Activated CD4-positive, alpha-beta memory T cell treated with anti-CD3 and anti-CD28 coated beads for 36 hours (primary cell): Measurements from ENCODE around the gene SPAG16. TPM values are rescaled to one million over a fixed set of nuclear protein-coding genes. Genes with fewer than 3 reads are reported as not detected.
A peak's percentile ranks its signal among the peaks of the same experiment; 100 is the strongest.

ENCODE experiments used
- CTCF ChIA-PET: fragments of 350-600 bp; sonication (Branson Sonifier 250); formaldehyde crosslinking; loops from one replicate; lab custom pipeline; 2021; ENCODE audit warnings: antibody characterized with exemption, inconsistent platforms; lab: Charles Lee
- POLR2A ChIA-PET: fragments of 350-600 bp; sonication (Branson Sonifier 250); formaldehyde crosslinking; loops from one replicate; lab custom pipeline; 2021; ENCODE audit warnings: antibody characterized with exemption; lab: Charles Lee
- DNase-seq: peaks from one replicate; pipeline ENCODE4 v3.0.0-alpha.2; 2020
- H3K27ac Mint-ChIP-seq: one replicate; pipeline ENCODE4 v1.8.0; 2021; ENCODE audit warnings: mixed read lengths
- H3K27me3 Mint-ChIP-seq: one replicate; pipeline ENCODE4 v1.8.0; 2021; ENCODE audit warnings: mixed read lengths
- H3K36me3 Mint-ChIP-seq: one replicate; pipeline ENCODE4 v1.8.0; 2021; ENCODE audit warnings: mixed read lengths
- H3K4me1 Mint-ChIP-seq: one replicate; pipeline ENCODE4 v1.8.0; 2021; ENCODE audit warnings: low read depth, mixed read lengths
- H3K4me3 Mint-ChIP-seq: one replicate; pipeline ENCODE4 v1.8.0; 2021; ENCODE audit warnings: mild to moderate bottlenecking, mixed read lengths
- H3K9me3 Mint-ChIP-seq: one replicate; pipeline ENCODE4 v1.8.0; 2021; ENCODE audit warnings: mixed read lengths
- intact Hi-C: fragments of 100-400 bp; cut with micrococcal nuclease; formaldehyde crosslinking; loops from one replicate; pipeline ENCODE4 v1.15.1; 2023
- total RNA-seq, 2 experiments: library from RNA; stranded (reverse); gene quantifications; one replicate each; pipeline ENCODE4 v1.2.3, GENCODE V29; 2021

SPAG16 gene
- total RNA-seq, 2 experiments from 2014 or later: 9.1 to 10.4 TPM

- POLR2A ChIA-PET: no interaction called here
Measured at GRCh38 chr2:214379227-214379626, 1095.0 kb downstream of the SPAG16 start.

GRCh38 chr2:214380681-214381080, 1096.4 kb downstream of the SPAG16 start:
- CTCF ChIA-PET: no interaction called here
- Mint-ChIP-seq H3K27me3 (no peaks in the 10 kb centered on the region), H3K36me3 (no peaks in the 10 kb centered on the region), H3K4me1 (no peaks in the 10 kb centered on the region), H3K27ac (no peak overlapping the region), H3K9me3 (no peaks in the 10 kb centered on the region), H3K4me3 (no peak overlapping the region)
- POLR2A ChIA-PET: no interaction called here
- no peak for DNase-seq
- intact Hi-C loops: no loop called here

More at GRCh38 chr2:214379227-214379626, 1095.0 kb downstream of the SPAG16 start:
- H3K4me3 Mint-ChIP-seq: no peak overlapping the region
- H3K9me3 Mint-ChIP-seq: no peaks in the 10 kb centered on the region
- no peaks in the 10 kb centered on the region for H3K36me3 Mint-ChIP-seq
- H3K4me1 Mint-ChIP-seq: no peaks in the 10 kb centered on the region
- no peaks in the 10 kb centered on the region for H3K27me3 Mint-ChIP-seq
- intact Hi-C loops: no loop called here
- no peak for DNase-seq
- H3K27ac Mint-ChIP-seq: no peak overlapping the region
- CTCF ChIA-PET: no interaction called here

- H3K36me3 Mint-ChIP-seq: no peaks in the 10 kb centered on the region
- no peaks in the 10 kb centered on the region for H3K9me3 Mint-ChIP-seq
- ChIA-PET CTCF (no interaction called here), POLR2A (no interaction called here)
- no peaks in the 10 kb centered on the region for H3K27me3 Mint-ChIP-seq
- DNase-seq: no peak
- no peak overlapping the region for H3K4me3 Mint-ChIP-seq
- no peaks in the 10 kb centered on the region for H3K4me1 Mint-ChIP-seq
- intact Hi-C loops: no loop called here
- H3K27ac Mint-ChIP-seq: no peak overlapping the region
Measured at GRCh38 chr2:214382229-214382628, 1098.0 kb downstream of the SPAG16 start.

- no peaks in the 10 kb centered on the region for H3K36me3 Mint-ChIP-seq
Measured at GRCh38 chr2:214386720-214387119, 1102.5 kb downstream of the SPAG16 start.

GRCh38 chr2:214389334-214389733, 1105.1 kb downstream of the SPAG16 start:
- Mint-ChIP-seq H3K27ac (no peak overlapping the region), H3K4me3 (no peak overlapping the region), H3K36me3 (no peaks in the 10 kb centered on the region), H3K27me3 (no peaks in the 10 kb centered on the region), H3K9me3 (no peaks in the 10 kb centered on the region), H3K4me1 (no peaks in the 10 kb centered on the region)
- ChIA-PET CTCF (no interaction called here), POLR2A (no interaction called here)
- intact Hi-C loops: no loop called here
- no peak for DNase-seq

More at GRCh38 chr2:214386720-214387119, 1102.5 kb downstream of the SPAG16 start:
- H3K9me3 Mint-ChIP-seq: no peaks in the 10 kb centered on the region
- H3K27ac Mint-ChIP-seq: no peak overlapping the region
- intact Hi-C loops: no loop called here
- H3K4me3 Mint-ChIP-seq: no peak overlapping the region
- H3K27me3 Mint-ChIP-seq: no peaks in the 10 kb centered on the region
- no peaks in the 10 kb centered on the region for H3K4me1 Mint-ChIP-seq
- ChIA-PET CTCF (no interaction called here), POLR2A (no interaction called here)
- DNase-seq: no peak

GRCh38 chr2:214393796-214394195, 1109.5 kb downstream of the SPAG16 start:
- POLR2A ChIA-PET: no interaction called here
- H3K27me3 Mint-ChIP-seq: no peaks in the 10 kb centered on the region
- no peaks in the 10 kb centered on the region for H3K4me1 Mint-ChIP-seq
- no peak overlapping the region for H3K4me3 Mint-ChIP-seq
- no peak overlapping the region for H3K27ac Mint-ChIP-seq
- DNase-seq: no peak
- intact Hi-C loops: no loop called here
- no peaks in the 10 kb centered on the region for H3K36me3 Mint-ChIP-seq
- H3K9me3 Mint-ChIP-seq: no peaks in the 10 kb centered on the region
- CTCF ChIA-PET: no interaction called here

GRCh38 chr2:214395040-214395439, 1110.8 kb downstream of the SPAG16 start:
- ChIA-PET POLR2A (no interaction called here), CTCF (no interaction called here)
- no peak overlapping the region for H3K4me3 Mint-ChIP-seq
- no peaks in the 10 kb centered on the region for H3K9me3 Mint-ChIP-seq
- no peak for DNase-seq
- intact Hi-C loops: no loop called here
- no peaks in the 10 kb centered on the region for H3K27me3 Mint-ChIP-seq
- no peaks in the 10 kb centered on the region for H3K4me1 Mint-ChIP-seq
- H3K27ac Mint-ChIP-seq: no peak overlapping the region
- H3K36me3 Mint-ChIP-seq: no peaks in the 10 kb centered on the region

- POLR2A ChIA-PET: no interaction called here
- Mint-ChIP-seq H3K4me1 (no peaks in the 10 kb centered on the region), H3K27me3 (no peaks in the 10 kb centered on the region), H3K36me3 (no peaks in the 10 kb centered on the region), H3K4me3 (no peak overlapping the region), H3K9me3 (no peaks in the 10 kb centered on the region), H3K27ac (no peak overlapping the region)
- intact Hi-C loops: no loop called here
- DNase-seq: no peak
- CTCF ChIA-PET: no interaction called here
Measured at GRCh38 chr2:214401580-214401979, 1117.3 kb downstream of the SPAG16 start.

- POLR2A ChIA-PET: no interaction called here
- H3K27ac Mint-ChIP-seq: no peak overlapping the region
- intact Hi-C loops: no loop called here
- peaks cover 4% of the 10 kb centered on the region for H3K9me3 Mint-ChIP-seq
- no peak for DNase-seq
- H3K27me3 Mint-ChIP-seq: peaks cover 7% of the 10 kb centered on the region
- CTCF ChIA-PET: no interaction called here
- H3K36me3 Mint-ChIP-seq: no peaks in the 10 kb centered on the region
- no peak overlapping the region for H3K4me3 Mint-ChIP-seq
- no peaks in the 10 kb centered on the region for H3K4me1 Mint-ChIP-seq
Measured at GRCh38 chr2:214410128-214410775, 1126.0 kb downstream of the SPAG16 start.

- no peaks in the 10 kb centered on the region for H3K4me1 Mint-ChIP-seq
- intact Hi-C loops: no loop called here
Measured at GRCh38 chr2:214410918-214411554, 1126.8 kb downstream of the SPAG16 start, which contains the start of gene VWC2L. Gene VWC2L (plus strand): TSS chr2:214411054. CDS start chr2:214414194, 3,140 bp downstream.

GRCh38 chr2:214412679-214413078, 1128.4 kb downstream of the SPAG16 start:
- peaks cover 7% of the 10 kb centered on the region for H3K27me3 Mint-ChIP-seq
- H3K27ac Mint-ChIP-seq: no peak overlapping the region
- H3K4me1 Mint-ChIP-seq: no peaks in the 10 kb centered on the region
- ChIA-PET CTCF (no interaction called here), POLR2A (no interaction called here)
- H3K4me3 Mint-ChIP-seq: no peak overlapping the region
- intact Hi-C loops: no loop called here
- DNase-seq: no peak
- H3K36me3 Mint-ChIP-seq: no peaks in the 10 kb centered on the region
- peaks cover 4% of the 10 kb centered on the region for H3K9me3 Mint-ChIP-seq

More at GRCh38 chr2:214410918-214411554, 1126.8 kb downstream of the SPAG16 start, which contains the start of gene VWC2L:
- DNase-seq: peak; percentile 44
- Mint-ChIP-seq H3K9me3 (peaks cover 4% of the 10 kb centered on the region), H3K27ac (no peak within 1 kb of the TSS), H3K27me3 (peaks cover 7% of the 10 kb centered on the region), H3K36me3 (no peaks in the 10 kb centered on the region), H3K4me3 (no peak within 1 kb of the TSS)
- ChIA-PET CTCF (no interaction called here), POLR2A (no interaction called here)

GRCh38 chr2:214436470-214436869, 1152.2 kb downstream of the SPAG16 start:
- H3K36me3 Mint-ChIP-seq: no peaks in the 10 kb centered on the region
- ChIA-PET CTCF (no interaction called here), POLR2A (no interaction called here)
- no peak overlapping the region for H3K4me3 Mint-ChIP-seq
- intact Hi-C loops: no loop called here
- DNase-seq: no peak
- no peaks in the 10 kb centered on the region for H3K4me1 Mint-ChIP-seq
- H3K27ac Mint-ChIP-seq: no peak overlapping the region
- H3K9me3 Mint-ChIP-seq: no peaks in the 10 kb centered on the region
- H3K27me3 Mint-ChIP-seq: no peaks in the 10 kb centered on the region
